ENCODE results near the gene CACNA1I.

GRCh38 chr22:39589875-39590274 is 19.3 kb downstream of the CACNA1I start:
- TF ChIP-seq CTCF (conservative IDR thresholded peaks at IDR 0.05; ENCODE audit: low read depth in 2 of 2) = no peak
- TF ChIP-seq POLR2AphosphoS5 (IDR thresholded peaks at IDR 0.05; ENCODE audit: low read depth) = no peak
- no peak for TF ChIP-seq EZH2 (IDR thresholded peaks at IDR 0.05; ENCODE audit: low read depth, unreplicated experiment)
- TF ChIP-seq JUNB (IDR thresholded peaks at IDR 0.05; ENCODE audit: unreplicated experiment) = no peak
- no peak for TF ChIP-seq CREB1 (CRISPR knock-in tag; IDR thresholded peaks at IDR 0.05; ENCODE audit: low read depth)
- TF ChIP-seq REST (IDR thresholded peaks at IDR 0.05; ENCODE audit: unreplicated experiment) = no peak
- TF ChIP-seq EZH2phosphoT487 (IDR thresholded peaks at IDR 0.05; ENCODE audit: unreplicated experiment) = no peak

Measured in GM23338 (cell line).